Endothelial cell of umbilical vein (primary cell): ENCODE measurements around the gene PRRC2B.

ENCODE experiments used
- EZH2 ChIP-seq: IDR thresholded peaks from 2 replicates; pipeline ENCODE4 v1.6.1; 2012; ENCODE audit warnings: borderline replicate concordance, low read depth, mild to moderate bottlenecking, moderate library complexity, low read length, inconsistent platforms; ENCODE audit not compliant: severe bottlenecking
- FOS ChIP-seq: IDR thresholded peaks from 2 replicates; pipeline ENCODE4 v1.6.1; 2011; ENCODE audit warnings: mild to moderate bottlenecking, low read length, moderate library complexity, borderline replicate concordance; ENCODE audit not compliant: insufficient read depth
- GATA2 ChIP-seq: IDR thresholded peaks from 2 replicates; pipeline ENCODE4 v1.7.0; 2011; ENCODE audit warnings: low read depth, mild to moderate bottlenecking, moderate library complexity, mixed read lengths, low read length; ENCODE audit not compliant: insufficient read length, insufficient read depth
- JUN ChIP-seq: IDR thresholded peaks from 2 replicates; pipeline ENCODE4 v1.6.1; 2011; ENCODE audit warnings: borderline replicate concordance, low read depth; ENCODE audit not compliant: insufficient read length, insufficient read depth
- MYC ChIP-seq: IDR thresholded peaks from one replicate; pipeline ENCODE4 v1.6.1; 2011; ENCODE audit warnings: mild to moderate bottlenecking, low read depth, low read length
- POLR2A ChIP-seq: IDR thresholded peaks from 2 replicates; pipeline ENCODE4 v1.6.1; 2012; ENCODE audit warnings: low read depth, mild to moderate bottlenecking, control low read depth, low read length
- POLR2AphosphoS5 ChIP-seq: IDR thresholded peaks from 2 replicates; pipeline ENCODE4 v1.6.1; 2012; ENCODE audit warnings: low read depth, mild to moderate bottlenecking, control low read depth, low read length, moderate library complexity; ENCODE audit not compliant: insufficient read depth
- TF ChIP-seq, protein P1 (sequence below), 2 donors: IDR thresholded peaks; 1 replicate in 1 of 2; 2 replicates in 1 of 2; pipeline ENCODE4 v1.5.1; 2011; ENCODE audit warnings: low read length in 2 of 2, mild to moderate bottlenecking in 2 of 2, moderate library complexity in 2 of 2, control low read depth in 1 of 2, inconsistent platforms in 1 of 2, low read depth in 1 of 2; ENCODE audit not compliant: insufficient read depth in 1 of 2; ENCODE audit errors: extremely low read depth in 1 of 2
- TF ChIP-seq, protein P2 (sequence below): IDR thresholded peaks from 2 replicates; pipeline ENCODE4 v1.6.1; 2011; ENCODE audit not compliant: insufficient read depth, insufficient read length

- TF ChIP-seq, protein P1, sequence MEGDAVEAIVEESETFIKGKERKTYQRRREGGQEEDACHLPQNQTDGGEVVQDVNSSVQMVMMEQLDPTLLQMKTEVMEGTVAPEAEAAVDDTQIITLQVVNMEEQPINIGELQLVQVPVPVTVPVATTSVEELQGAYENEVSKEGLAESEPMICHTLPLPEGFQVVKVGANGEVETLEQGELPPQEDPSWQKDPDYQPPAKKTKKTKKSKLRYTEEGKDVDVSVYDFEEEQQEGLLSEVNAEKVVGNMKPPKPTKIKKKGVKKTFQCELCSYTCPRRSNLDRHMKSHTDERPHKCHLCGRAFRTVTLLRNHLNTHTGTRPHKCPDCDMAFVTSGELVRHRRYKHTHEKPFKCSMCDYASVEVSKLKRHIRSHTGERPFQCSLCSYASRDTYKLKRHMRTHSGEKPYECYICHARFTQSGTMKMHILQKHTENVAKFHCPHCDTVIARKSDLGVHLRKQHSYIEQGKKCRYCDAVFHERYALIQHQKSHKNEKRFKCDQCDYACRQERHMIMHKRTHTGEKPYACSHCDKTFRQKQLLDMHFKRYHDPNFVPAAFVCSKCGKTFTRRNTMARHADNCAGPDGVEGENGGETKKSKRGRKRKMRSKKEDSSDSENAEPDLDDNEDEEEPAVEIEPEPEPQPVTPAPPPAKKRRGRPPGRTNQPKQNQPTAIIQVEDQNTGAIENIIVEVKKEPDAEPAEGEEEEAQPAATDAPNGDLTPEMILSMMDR (IDR thresholded peaks at IDR 0.05; ENCODE audit: extremely low read depth in 1 of 2, insufficient read depth in 1 of 2, low read depth in 1 of 2, low read length in 2 of 2): peak; percentile 11 to 47
- TF ChIP-seq POLR2AphosphoS5: no peak
- no peak for TF ChIP-seq POLR2A
- no peak for TF ChIP-seq EZH2
- TF ChIP-seq, protein P2, sequence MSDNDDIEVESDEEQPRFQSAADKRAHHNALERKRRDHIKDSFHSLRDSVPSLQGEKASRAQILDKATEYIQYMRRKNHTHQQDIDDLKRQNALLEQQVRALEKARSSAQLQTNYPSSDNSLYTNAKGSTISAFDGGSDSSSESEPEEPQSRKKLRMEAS: no peak
- TF ChIP-seq FOS: no peak
- no peak for TF ChIP-seq MYC
- TF ChIP-seq JUN: no peak
- no peak for TF ChIP-seq GATA2
These were observed 82.3 kb downstream of the PRRC2B start for GRCh38 chr9:131475956-131476776.
